Stimulated activated CD4-positive, alpha-beta T cell treated with anti-CD3 and anti-CD28 coated beads, Interleukin-15, amount 100 ng/mL, for 48 hours (primary cell): ENCODE data around the gene EHMT1.
A peak's percentile ranks its signal among the peaks of the same experiment; 100 is the strongest.

Experiments used
- DNase-seq, 2 donors: peaks; one replicate each; pipeline ENCODE4 v3.0.0-alpha.2; 2020; ENCODE audit warnings: low read depth in 2 of 2

EHMT1 gene

GRCh38 chr9:137618105-137619067 lies at the start of gene EHMT1:
Gene EHMT1, plus strand, starts transcription at chr9:137619005. Its CDS starts 24 bp downstream, at chr9:137619029.
- DNase-seq, result peak; percentile 75 to 80

- no peak for DNase-seq
These were observed 49.1 kb upstream of the EHMT1 start for GRCh38 chr9:137569609-137570203.

GRCh38 chr9:137570566-137570965 lies 48.2 kb upstream of the EHMT1 start:
- no peak for DNase-seq

GRCh38 chr9:137574192-137574591 lies 44.6 kb upstream of the EHMT1 start:
- no peak for DNase-seq

GRCh38 chr9:137575364-137575715 lies 43.5 kb upstream of the EHMT1 start:
- no peak for DNase-seq

GRCh38 chr9:137575716-137576411 lies 42.9 kb upstream of the EHMT1 start:
- no peak for DNase-seq

- DNase-seq, result peak; percentile 85 to 95
These were observed 40.1 kb upstream of the EHMT1 start, which contains the start of gene DPH7 for GRCh38 chr9:137578518-137579258. Gene DPH7, minus strand, starts transcription at chr9:137578925. Its CDS starts 148 bp downstream, at chr9:137578777.

GRCh38 chr9:137579259-137579604 lies 39.6 kb upstream of the EHMT1 start:
- no peak for DNase-seq

- DNase-seq, result no peak
These were observed 38.4 kb upstream of the EHMT1 start for GRCh38 chr9:137580209-137580953.

- no peak for DNase-seq
These were observed 37.9 kb upstream of the EHMT1 start for GRCh38 chr9:137580954-137581322.

- DNase-seq, result no peak
These were observed 37.2 kb upstream of the EHMT1 start for GRCh38 chr9:137581361-137582285.

GRCh38 chr9:137582286-137582860 lies 36.4 kb upstream of the EHMT1 start:
- DNase-seq, result no peak

- no peak for DNase-seq
These were observed 35.5 kb upstream of the EHMT1 start for GRCh38 chr9:137583347-137583746.

GRCh38 chr9:137583957-137584356 lies 34.8 kb upstream of the EHMT1 start:
- DNase-seq, result no peak

- DNase-seq, result no peak
These were observed 32.0 kb upstream of the EHMT1 start for GRCh38 chr9:137586854-137587253.

GRCh38 chr9:137588311-137588710 lies 30.5 kb upstream of the EHMT1 start:
- no peak for DNase-seq

- no peak for DNase-seq
These were observed 29.9 kb upstream of the EHMT1 start for GRCh38 chr9:137588891-137589290.

- no peak for DNase-seq
These were observed 29.2 kb upstream of the EHMT1 start for GRCh38 chr9:137589441-137590122.

- no peak for DNase-seq
These were observed 28.7 kb upstream of the EHMT1 start for GRCh38 chr9:137590123-137590468.
